Eye (tissue), 1 donor: ENCODE measurements around the gene ACP6.
"Not testable (repeated sequence)": the region's sequence is repeated elsewhere in the genome, so short reads cannot be mapped to it uniquely, and the experiment has no call there.

ENCODE experiments used
- DNase-seq: peaks from one replicate; pipeline ENCODE4 v3.0.0-alpha.2; 2015

ACP6 gene

GRCh38 chr1:147670319-147671001, at the start of gene ACP6:
Gene ACP6 (minus strand): TSS chr1:147670524. CDS start chr1:147670048, 476 bp downstream.
- peak; percentile 98 for DNase-seq

- no peak for DNase-seq
Observed at GRCh38 chr1:147719711-147720225, 49.4 kb upstream of the ACP6 start.

- peak; percentile 5 for DNase-seq
Observed at GRCh38 chr1:147719029-147719698, 48.8 kb upstream of the ACP6 start.

- no peak for DNase-seq
Observed at GRCh38 chr1:147717706-147718097, 47.4 kb upstream of the ACP6 start.

GRCh38 chr1:147717051-147717705, 46.9 kb upstream of the ACP6 start:
- no peak for DNase-seq

GRCh38 chr1:147712605-147713004, 42.3 kb upstream of the ACP6 start:
- DNase-seq, result no peak

- peak; percentile 82 for DNase-seq
Observed at GRCh38 chr1:147700042-147701006, 30.0 kb upstream of the ACP6 start.

GRCh38 chr1:147699686-147700041, 29.3 kb upstream of the ACP6 start:
- DNase-seq, result no peak

GRCh38 chr1:147683163-147683763, 12.9 kb upstream of the ACP6 start:
- no peak for DNase-seq

GRCh38 chr1:147680608-147681235, 10.4 kb upstream of the ACP6 start:
- DNase-seq, result not testable (repeated sequence)

GRCh38 chr1:147677681-147678080, 7.4 kb upstream of the ACP6 start:
- not testable (repeated sequence) for DNase-seq

GRCh38 chr1:147676311-147677085, 6.2 kb upstream of the ACP6 start:
- no peak for DNase-seq

GRCh38 chr1:147673816-147674215, 3.5 kb upstream of the ACP6 start:
- no peak for DNase-seq

GRCh38 chr1:147673406-147673805, 3.1 kb upstream of the ACP6 start:
- no peak for DNase-seq

GRCh38 chr1:147669469-147670318, 630 bp downstream of the ACP6 start:
- DNase-seq, result peak; percentile 74

GRCh38 chr1:147665521-147665920, 4.8 kb downstream of the ACP6 start:
- no peak for DNase-seq

- no peak for DNase-seq
Observed at GRCh38 chr1:147664206-147664605, 6.1 kb downstream of the ACP6 start.

GRCh38 chr1:147654511-147654910, 15.8 kb downstream of the ACP6 start:
- no peak for DNase-seq

GRCh38 chr1:147652306-147652705, 18.0 kb downstream of the ACP6 start:
- no peak for DNase-seq

- DNase-seq, result peak; percentile 68
Observed at GRCh38 chr1:147651466-147651865, 18.9 kb downstream of the ACP6 start.
